ENCODE data around the gene RABEP2. TPM values are rescaled to one million over a fixed set of nuclear protein-coding genes. Genes with fewer than 3 reads are reported as not detected.

RABEP2 gene
- total and polyA plus RNA-seq, 9 of the 15 experiments (the other 6 are each of a cell fraction or from before 2014, with no cell fraction given): 0.15 to 13.4 (median 3.5) TPM

- TF ChIP-seq MGA (IDR thresholded peaks at IDR 0.05): no peak
- peak; percentile 70 for TF ChIP-seq C11orf30 (IDR thresholded peaks at IDR 0.05; ENCODE audit: low read depth)
- no peak for TF ChIP-seq RBM39 (optimal IDR thresholded peaks at IDR 0.05; ENCODE audit: low read depth, low read length)
- TF ChIP-seq ZZZ3 (IDR thresholded peaks at IDR 0.05): no peak
- peak in 1 of 2 experiments; percentile 54; a peak in 2 of 4 replicates for TF ChIP-seq MNT (conservative IDR thresholded peaks at IDR 0.05)
- TF ChIP-seq TCF15 (CRISPR knock-in tag; IDR thresholded peaks at IDR 0.05): no peak
- no peak for TF ChIP-seq ETS1 (conservative IDR thresholded peaks at IDR 0.05; ENCODE audit: control insufficient read depth, low read depth, low read length)
- TF ChIP-seq NKRF (IDR thresholded peaks at IDR 0.05; ENCODE audit: borderline replicate concordance): no peak
- TF ChIP-seq DPF2 (IDR thresholded peaks at IDR 0.05): peak; percentile 96
Observed at GRCh38 chr16:28925386-28926228, 569 bp upstream of the RABEP2 start (continued).
